ENCODE results near the gene BCL11A.

Gene BCL11A

GRCh38 chr2:60502144-60502543 is 51.3 kb downstream of the BCL11A start:
- no peak for DNase-seq

- DNase-seq, result no peak
These were observed 52.6 kb downstream of the BCL11A start for GRCh38 chr2:60500861-60501260.

- DNase-seq, result no peak
These were observed 53.7 kb downstream of the BCL11A start for GRCh38 chr2:60499651-60500265.

- no peak for DNase-seq
These were observed 54.5 kb downstream of the BCL11A start for GRCh38 chr2:60498816-60499429.

GRCh38 chr2:60498127-60498815 is 55.2 kb downstream of the BCL11A start:
- no peak for DNase-seq

GRCh38 chr2:60497500-60497899 is 56.0 kb downstream of the BCL11A start:
- no peak for DNase-seq

- DNase-seq, result no peak
These were observed 56.5 kb downstream of the BCL11A start for GRCh38 chr2:60496956-60497355.

GRCh38 chr2:60496475-60496874 is 57.0 kb downstream of the BCL11A start:
- DNase-seq, result no peak

- no peak for DNase-seq
These were observed 58.3 kb downstream of the BCL11A start for GRCh38 chr2:60495041-60495625.

- DNase-seq, result no peak
These were observed 59.6 kb downstream of the BCL11A start for GRCh38 chr2:60493804-60494387.

- no peak for DNase-seq
These were observed 60.9 kb downstream of the BCL11A start for GRCh38 chr2:60492548-60492947.

GRCh38 chr2:60490848-60491247 is 62.6 kb downstream of the BCL11A start:
- DNase-seq, result no peak

- no peak for DNase-seq
These were observed 63.0 kb downstream of the BCL11A start for GRCh38 chr2:60490441-60490840.

GRCh38 chr2:60489289-60489688 is 64.2 kb downstream of the BCL11A start:
- no peak for DNase-seq

- DNase-seq, result no peak
These were observed 65.2 kb downstream of the BCL11A start for GRCh38 chr2:60488291-60488690.

- no peak for DNase-seq
These were observed 66.3 kb downstream of the BCL11A start for GRCh38 chr2:60487174-60487573.

- DNase-seq, result no peak
These were observed 66.9 kb downstream of the BCL11A start for GRCh38 chr2:60486551-60486950.

- no peak for DNase-seq
These were observed 67.4 kb downstream of the BCL11A start for GRCh38 chr2:60486067-60486466.

GRCh38 chr2:60485550-60485949 is 67.9 kb downstream of the BCL11A start:
- DNase-seq, result no peak

- no peak for DNase-seq
These were observed 68.4 kb downstream of the BCL11A start for GRCh38 chr2:60485055-60485454.

GRCh38 chr2:60484133-60484645 is 69.3 kb downstream of the BCL11A start:
- no peak for DNase-seq

- no peak for DNase-seq
These were observed 70.1 kb downstream of the BCL11A start for GRCh38 chr2:60483401-60483800.

- DNase-seq, result no peak
These were observed 71.2 kb downstream of the BCL11A start for GRCh38 chr2:60482222-60482621.

Data from stimulated activated CD4-positive, alpha-beta T cell treated with anti-CD3 and anti-CD28 coated beads, Interleukin-4, amount 100 ng/mL, for 4 hours (primary cell).